Measurements from ENCODE around the gene ACBD6. TPM values are rescaled to one million over a fixed set of nuclear protein-coding genes. Genes with fewer than 3 reads are reported as not detected.

ACBD6 gene
- total and polyA plus RNA-seq, 8 donors = 15.0 to 25.1 (median 18.6) TPM

DNA sequence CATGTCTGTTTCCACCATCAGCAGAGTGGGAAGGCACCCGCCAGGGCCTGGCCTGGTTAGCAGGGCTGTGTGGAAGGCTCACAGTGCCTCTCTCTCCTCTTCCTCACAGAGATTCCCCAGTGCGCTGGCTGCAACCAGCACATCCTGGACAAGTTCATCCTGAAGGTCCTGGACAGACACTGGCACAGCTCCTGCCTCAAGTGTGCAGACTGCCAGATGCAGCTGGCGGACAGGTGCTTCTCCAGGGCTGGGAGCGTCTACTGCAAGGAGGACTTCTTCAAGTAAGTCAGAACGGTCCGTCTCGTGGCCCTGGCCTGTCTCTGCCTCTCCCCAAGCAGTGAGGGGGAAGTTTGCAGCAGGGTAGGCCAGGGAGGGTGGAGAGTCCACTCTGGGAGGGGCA lies 254.2 kb downstream of the ACBD6 start:
- intact Hi-C loops (cut with DNase I) = no loop called here
- no peak overlapping the region for H3K4me3 ChIP-seq
- H3K9me3 ChIP-seq = no peaks in the 10 kb centered on the region
- no peaks in the 10 kb centered on the region for H3K36me3 ChIP-seq
- DNase-seq = peak in 2 of 6 donors; percentile 44 to 45
- H3K27ac ChIP-seq = no peak overlapping the region
- no peaks in the 10 kb centered on the region for H3K4me1 ChIP-seq
- no peak for FAIRE-seq
- ATAC-seq = no peak
- TF ChIP-seq, protein P1, sequence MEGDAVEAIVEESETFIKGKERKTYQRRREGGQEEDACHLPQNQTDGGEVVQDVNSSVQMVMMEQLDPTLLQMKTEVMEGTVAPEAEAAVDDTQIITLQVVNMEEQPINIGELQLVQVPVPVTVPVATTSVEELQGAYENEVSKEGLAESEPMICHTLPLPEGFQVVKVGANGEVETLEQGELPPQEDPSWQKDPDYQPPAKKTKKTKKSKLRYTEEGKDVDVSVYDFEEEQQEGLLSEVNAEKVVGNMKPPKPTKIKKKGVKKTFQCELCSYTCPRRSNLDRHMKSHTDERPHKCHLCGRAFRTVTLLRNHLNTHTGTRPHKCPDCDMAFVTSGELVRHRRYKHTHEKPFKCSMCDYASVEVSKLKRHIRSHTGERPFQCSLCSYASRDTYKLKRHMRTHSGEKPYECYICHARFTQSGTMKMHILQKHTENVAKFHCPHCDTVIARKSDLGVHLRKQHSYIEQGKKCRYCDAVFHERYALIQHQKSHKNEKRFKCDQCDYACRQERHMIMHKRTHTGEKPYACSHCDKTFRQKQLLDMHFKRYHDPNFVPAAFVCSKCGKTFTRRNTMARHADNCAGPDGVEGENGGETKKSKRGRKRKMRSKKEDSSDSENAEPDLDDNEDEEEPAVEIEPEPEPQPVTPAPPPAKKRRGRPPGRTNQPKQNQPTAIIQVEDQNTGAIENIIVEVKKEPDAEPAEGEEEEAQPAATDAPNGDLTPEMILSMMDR (IDR thresholded peaks at IDR 0.05) = no peak
- 87 to 99% methylated on average over 7 of the region's 7 CpGs for WGBS, 2 donors
- no peaks in the 10 kb centered on the region for H3K27me3 ChIP-seq

DNA sequence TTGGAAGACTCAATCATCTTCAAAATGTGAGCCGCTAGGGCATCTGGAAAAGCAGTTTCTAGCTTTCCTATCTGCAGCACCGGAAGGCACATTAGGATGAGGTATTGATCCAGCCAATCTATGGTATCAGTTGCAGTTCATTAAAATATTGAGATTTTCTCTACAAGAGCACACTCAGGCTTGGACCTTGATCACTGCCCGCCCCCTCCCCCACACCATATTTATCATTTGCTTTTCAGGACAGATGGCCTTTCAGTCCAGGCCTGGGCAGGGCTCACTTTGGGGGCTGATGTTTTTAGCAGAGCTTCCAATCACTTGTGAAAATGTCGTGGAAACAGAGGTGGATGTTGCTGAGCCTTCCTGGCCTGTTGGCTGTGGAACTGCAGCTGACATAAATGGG lies 254.8 kb downstream of the ACBD6 start:
- Histone ChIP-seq H3K36me3 (no peaks in the 10 kb centered on the region), H3K4me1 (no peaks in the 10 kb centered on the region), H3K4me3 (no peak overlapping the region), H3K9me3 (no peaks in the 10 kb centered on the region), H3K27me3 (no peaks in the 10 kb centered on the region), H3K27ac (no peak overlapping the region)
- TF ChIP-seq, protein P1 (IDR thresholded peaks at IDR 0.05) = no peak
- FAIRE-seq (no peak), ATAC-seq (no peak), DNase-seq (no peak)
- intact Hi-C loops (cut with DNase I) = no loop called here
- WGBS, 2 donors = 79% methylated on average over 4 of the region's 4 CpGs

DNA sequence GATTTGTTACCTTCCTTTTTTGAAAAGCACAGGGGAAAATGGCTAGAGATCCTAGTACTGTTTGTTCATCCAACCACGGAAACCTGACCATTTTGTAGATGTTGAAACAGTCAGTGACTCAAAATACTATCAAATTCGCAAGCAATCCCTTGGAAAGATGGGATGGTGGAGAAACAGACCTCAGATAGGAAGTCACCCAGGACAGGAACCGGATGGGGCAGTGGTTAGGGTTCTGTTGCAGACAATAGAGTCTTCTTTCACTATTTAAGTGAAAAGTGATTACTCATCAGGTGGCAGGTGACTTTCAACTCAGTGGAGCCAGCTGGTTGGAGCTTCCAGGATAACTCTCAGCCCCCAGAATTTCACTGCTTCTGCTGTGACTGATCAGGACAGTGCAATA lies 255.3 kb downstream of the ACBD6 start:
- Histone ChIP-seq H3K27ac (no peak overlapping the region), H3K4me3 (no peak overlapping the region), H3K4me1 (no peaks in the 10 kb centered on the region), H3K36me3 (no peaks in the 10 kb centered on the region), H3K27me3 (no peaks in the 10 kb centered on the region), H3K9me3 (no peaks in the 10 kb centered on the region)
- TF ChIP-seq, protein P1 (IDR thresholded peaks at IDR 0.05) = no peak
- DNase-seq (no peak), FAIRE-seq (no peak), ATAC-seq (no peak)
- intact Hi-C loops (cut with DNase I) = no loop called here
- 83 to 84% methylated on average over 3 of the region's 3 CpGs for WGBS, 2 donors

DNA sequence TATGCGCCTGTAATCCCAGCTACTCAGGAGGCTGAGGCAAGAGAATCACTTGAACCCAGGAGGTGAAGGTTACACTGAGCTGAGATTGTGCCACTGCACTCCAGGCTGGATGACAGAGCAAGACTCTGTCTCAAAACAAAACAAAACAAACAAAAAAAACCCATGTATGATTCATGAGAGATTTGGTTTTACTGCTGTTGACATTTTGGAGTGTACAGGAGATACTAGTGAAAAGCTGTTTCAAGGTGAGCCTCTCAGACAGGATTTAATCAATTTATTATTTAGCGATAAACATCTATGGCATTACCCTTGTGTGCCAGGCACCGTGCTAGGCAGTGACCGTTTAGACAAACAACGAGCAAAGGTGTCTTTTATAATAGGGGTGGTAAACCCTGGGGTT lies 255.8 kb downstream of the ACBD6 start:
- ATAC-seq (no peak), FAIRE-seq (no peak), DNase-seq (no peak)
- TF ChIP-seq, protein P1 (IDR thresholded peaks at IDR 0.05) = no peak
- intact Hi-C loops (cut with DNase I) = no loop called here
- no peak overlapping the region for H3K4me3 ChIP-seq
- no peaks in the 10 kb centered on the region for H3K36me3 ChIP-seq
- no peak overlapping the region for H3K27ac ChIP-seq
- 84 to 93% methylated on average over 5 of the region's 5 CpGs for WGBS, 2 donors
- H3K9me3 ChIP-seq = no peaks in the 10 kb centered on the region
- H3K27me3 ChIP-seq = peaks cover 0 to 5% (median 0%) of the 10 kb centered on the region in 4 donors
- H3K4me1 ChIP-seq = no peaks in the 10 kb centered on the region

DNA sequence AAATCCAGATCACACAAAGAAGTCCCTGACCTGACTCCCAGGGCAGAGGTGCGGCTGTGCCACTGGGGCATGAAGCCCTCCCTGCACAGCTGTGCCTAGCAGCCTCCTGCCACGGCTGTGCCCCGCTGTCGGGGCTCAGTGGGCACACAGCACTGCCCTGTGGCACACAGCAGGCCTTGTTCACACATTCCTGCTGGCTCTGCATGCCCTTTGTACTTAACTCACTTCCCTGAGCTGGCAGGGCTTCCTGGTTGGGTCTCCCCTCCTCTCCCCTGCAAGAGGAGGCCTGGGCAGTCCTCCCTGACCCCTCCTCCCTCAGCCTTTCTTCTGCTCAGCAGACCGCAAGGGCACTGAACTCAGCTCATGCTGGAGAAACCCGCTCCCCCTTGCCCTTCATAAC lies 257.5 kb downstream of the ACBD6 start:
- ATAC-seq = no peak
- Histone ChIP-seq H3K27me3 (peaks cover 0 to 22% (median under 1%) of the 10 kb centered on the region in 4 donors), H3K27ac (no peak overlapping the region), H3K9me3 (no peaks in the 10 kb centered on the region), H3K4me3 (no peak overlapping the region), H3K36me3 (no peaks in the 10 kb centered on the region), H3K4me1 (no peaks in the 10 kb centered on the region)
- intact Hi-C loops (cut with DNase I) = no loop called here
- 86% methylated on average over 6 of the region's 6 CpGs for WGBS, 2 donors
- FAIRE-seq = no peak
- DNase-seq = peak in 1 of 6 donors; percentile 24
- TF ChIP-seq, protein P1 (IDR thresholded peaks at IDR 0.05) = no peak

All from pancreas (tissue), 10 donors.